Sigmoid colon (tissue), 3 donors: ENCODE data around the gene TADA1.

Experiments used
- CTCF ChIP-seq, 4 experiments: fragments of 450-650 bp in 3 of 4; fragments of 200-600 bp in 1 of 4; IDR thresholded peaks; one replicate each; pipeline ENCODE4 v1.5.1; 2016 to 2019; ENCODE audit warnings: antibody characterized with exemption in 4 of 4, mild to moderate bottlenecking in 3 of 4, moderate library complexity in 2 of 4
- POLR2A ChIP-seq, 2 donors: fragments of 450-650 bp; IDR thresholded peaks; one replicate each; pipeline ENCODE4 v1.6.1; 2016; ENCODE audit warnings: antibody characterized with exemption in 2 of 2, mild to moderate bottlenecking in 2 of 2, moderate library complexity in 2 of 2

GRCh38 chr1:166811691-166812090 lies 64.4 kb downstream of the TADA1 start:
- TF ChIP-seq POLR2A (IDR thresholded peaks at IDR 0.05) (no peak), CTCF (IDR thresholded peaks at IDR 0.05) (no peak)
